OCI-LY7 (cell line): ENCODE measurements around the gene SCO1. TPM values are rescaled to one million over a fixed set of nuclear protein-coding genes. Genes with fewer than 3 reads are reported as not detected.

ENCODE experiments used
- BruUV-seq: library from RNA; stranded (reverse); fragments of 400-500 nt; replicated peaks from 2 replicates; lab custom pipeline; 2021; lab: Mats Ljungman, UMichigan
- CTCF ChIA-PET: fragments of 300-600 bp; sonication (Branson Sonifier 250); formaldehyde crosslinking; loops from one replicate; lab custom pipeline; 2022; ENCODE audit warnings: antibody characterized with exemption; ENCODE audit not compliant: unreplicated experiment; lab: Charles Lee
- POLR2A ChIA-PET: fragments of 300-600 bp; sonication (Branson Sonifier 250); formaldehyde crosslinking; loops from one replicate; lab custom pipeline; 2022; ENCODE audit warnings: antibody characterized with exemption; lab: Charles Lee
- DNase-seq: peaks from one replicate; pipeline ENCODE4 v3.0.0-alpha.2; 2015; ENCODE audit warnings: low spot score
- H2AFZ ChIP-seq: fragments of 200-600 bp; sonication (generic), shearing (Covaris generic); 2 replicates; pipeline ENCODE4 v1.6.1; 2014; ENCODE audit warnings: mild to moderate bottlenecking, antibody characterized with exemption, low read length, moderate library complexity
- H3K27ac ChIP-seq: fragments of 200-600 bp; sonication (generic); 2 replicates; pipeline ENCODE4 v1.5.1; 2014; ENCODE audit warnings: mixed run types, low read depth, mild to moderate bottlenecking, moderate library complexity, low read length, inconsistent platforms; ENCODE audit not compliant: poor library complexity, severe bottlenecking
- H3K36me3 ChIP-seq: fragments of 200-600 bp; sonication (generic); 2 replicates; pipeline ENCODE4 v1.6.1; 2014; ENCODE audit warnings: mild to moderate bottlenecking, antibody characterized with exemption, low read length, moderate library complexity, mixed read lengths; ENCODE audit not compliant: insufficient read depth
- H3K4me1 ChIP-seq: fragments of 200-600 bp; sonication (generic); 2 replicates; pipeline ENCODE4 v1.5.1; 2014; ENCODE audit warnings: mild to moderate bottlenecking, low read length; ENCODE audit not compliant: insufficient read depth, poor library complexity, severe bottlenecking
- H3K4me2 ChIP-seq: fragments of 200-600 bp; sonication (generic); 2 replicates; pipeline ENCODE4 v1.6.1; 2014; ENCODE audit warnings: mild to moderate bottlenecking, low read length
- H3K4me3 ChIP-seq: fragments of 200-600 bp; sonication (generic); 2 replicates; pipeline ENCODE4 v1.5.1; 2014; ENCODE audit warnings: mild to moderate bottlenecking, low read depth, low read length; ENCODE audit not compliant: poor library complexity, severe bottlenecking
- H3K79me2 ChIP-seq: fragments of 200-600 bp; sonication (generic); 2 replicates; pipeline ENCODE4 v1.6.1; 2016; ENCODE audit warnings: low read depth, mild to moderate bottlenecking, low read length, moderate library complexity, mixed read lengths; ENCODE audit not compliant: insufficient read depth
- H3K9me2 ChIP-seq: fragments of 200-600 bp; sonication (generic); 2 replicates; pipeline ENCODE4 v1.6.1; 2016; ENCODE audit warnings: mild to moderate bottlenecking, low read length, mixed read lengths; ENCODE audit not compliant: insufficient read depth
- H3K9me3 ChIP-seq: fragments of 200-600 bp; sonication (generic); 2 replicates; pipeline ENCODE4 v1.6.1; 2014; ENCODE audit warnings: mild to moderate bottlenecking, mixed run types, low read length, mixed read lengths
- H4K20me1 ChIP-seq: fragments of 200-600 bp; sonication (generic); 2 replicates; pipeline ENCODE4 v1.6.1; 2014; ENCODE audit warnings: mild to moderate bottlenecking, antibody characterized with exemption, low read length, moderate library complexity, mixed read lengths; ENCODE audit not compliant: insufficient read depth
- EZH2phosphoT487 ChIP-seq: fragments of 200-600 bp; sonication (generic); IDR thresholded peaks from 2 replicates; pipeline ENCODE4 v1.6.1; 2018; ENCODE audit warnings: low read depth, borderline replicate concordance, mild to moderate bottlenecking, mixed run types, antibody characterized with exemption, low read length, moderate library complexity, mixed read lengths
- intact Hi-C: fragments of 100-400 bp; cut with micrococcal nuclease; formaldehyde crosslinking; loops from one replicate; pipeline ENCODE4 v1.10.0; 2022; ENCODE audit not compliant: unreplicated experiment
- total RNA-seq, 2 experiments: library from RNA; depleted of rRNA in 1 of 2; stranded (reverse); fragments of >200 nt in 1 of 2; shearing (Covaris generic) in 1 of 2; gene quantifications; 2 replicates each; pipeline ENCODE4 v1.2.3, GENCODE V29; 2014 to 2022
- TF ChIP-seq, protein P1 (sequence below): fragments of 200-600 bp; sonication (generic); conservative IDR thresholded peaks from 2 replicates; pipeline ENCODE4 v1.5.1; 2014; ENCODE audit warnings: mild to moderate bottlenecking, antibody characterized with exemption, low read length, moderate library complexity, mixed read lengths

Gene SCO1
- total RNA-seq, 2 experiments from 2014 or later = 32.2 to 44.4 TPM

DNA sequence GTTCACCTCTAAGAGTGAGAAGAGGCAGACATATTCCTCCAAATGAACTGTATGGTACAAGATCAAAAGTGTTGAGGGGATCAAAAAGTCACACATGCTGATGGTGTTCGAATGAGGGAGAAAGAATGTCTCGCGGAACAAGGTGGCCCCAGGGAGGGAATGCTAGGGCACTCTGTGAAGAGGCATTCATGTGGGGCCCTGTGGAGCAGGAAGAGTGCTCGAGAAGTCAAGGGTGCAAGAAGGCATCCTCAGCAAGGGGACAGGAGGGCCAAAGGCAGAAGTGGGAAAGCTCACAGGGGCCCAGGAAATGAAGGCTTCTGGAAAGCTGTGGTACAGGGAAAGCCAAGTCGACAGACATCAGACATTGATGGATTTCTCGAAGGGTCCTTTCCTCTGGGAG lies 34.1 kb downstream of the SCO1 start:
- H3K36me3 ChIP-seq = no peaks in the 10 kb centered on the region
- H3K4me3 ChIP-seq = no peak overlapping the region
- H3K4me2 ChIP-seq = no peak overlapping the region
- intact Hi-C loops = no loop called here
- TF ChIP-seq, protein P1, sequence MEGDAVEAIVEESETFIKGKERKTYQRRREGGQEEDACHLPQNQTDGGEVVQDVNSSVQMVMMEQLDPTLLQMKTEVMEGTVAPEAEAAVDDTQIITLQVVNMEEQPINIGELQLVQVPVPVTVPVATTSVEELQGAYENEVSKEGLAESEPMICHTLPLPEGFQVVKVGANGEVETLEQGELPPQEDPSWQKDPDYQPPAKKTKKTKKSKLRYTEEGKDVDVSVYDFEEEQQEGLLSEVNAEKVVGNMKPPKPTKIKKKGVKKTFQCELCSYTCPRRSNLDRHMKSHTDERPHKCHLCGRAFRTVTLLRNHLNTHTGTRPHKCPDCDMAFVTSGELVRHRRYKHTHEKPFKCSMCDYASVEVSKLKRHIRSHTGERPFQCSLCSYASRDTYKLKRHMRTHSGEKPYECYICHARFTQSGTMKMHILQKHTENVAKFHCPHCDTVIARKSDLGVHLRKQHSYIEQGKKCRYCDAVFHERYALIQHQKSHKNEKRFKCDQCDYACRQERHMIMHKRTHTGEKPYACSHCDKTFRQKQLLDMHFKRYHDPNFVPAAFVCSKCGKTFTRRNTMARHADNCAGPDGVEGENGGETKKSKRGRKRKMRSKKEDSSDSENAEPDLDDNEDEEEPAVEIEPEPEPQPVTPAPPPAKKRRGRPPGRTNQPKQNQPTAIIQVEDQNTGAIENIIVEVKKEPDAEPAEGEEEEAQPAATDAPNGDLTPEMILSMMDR = no peak
- TF ChIP-seq EZH2phosphoT487 = no peak
- ChIA-PET CTCF (no interaction called here), POLR2A (interaction anchor here (0.7 kb wide), 2 partner anchors 54 to 699 kb away, joined by 3 read pairs; no protein-coding TSS in a partner anchor)
- no peaks in the 10 kb centered on the region for H3K9me2 ChIP-seq
- DNase-seq = no peak
- H3K27ac ChIP-seq = no peak overlapping the region
- BruUV-seq = no TSS peak
- H2AFZ ChIP-seq = no peak overlapping the region
- no peaks in the 10 kb centered on the region for H3K4me1 ChIP-seq
- H4K20me1 ChIP-seq = no peaks in the 10 kb centered on the region
- no peaks in the 10 kb centered on the region for H3K9me3 ChIP-seq
- H3K79me2 ChIP-seq = no peaks in the 10 kb centered on the region

DNA sequence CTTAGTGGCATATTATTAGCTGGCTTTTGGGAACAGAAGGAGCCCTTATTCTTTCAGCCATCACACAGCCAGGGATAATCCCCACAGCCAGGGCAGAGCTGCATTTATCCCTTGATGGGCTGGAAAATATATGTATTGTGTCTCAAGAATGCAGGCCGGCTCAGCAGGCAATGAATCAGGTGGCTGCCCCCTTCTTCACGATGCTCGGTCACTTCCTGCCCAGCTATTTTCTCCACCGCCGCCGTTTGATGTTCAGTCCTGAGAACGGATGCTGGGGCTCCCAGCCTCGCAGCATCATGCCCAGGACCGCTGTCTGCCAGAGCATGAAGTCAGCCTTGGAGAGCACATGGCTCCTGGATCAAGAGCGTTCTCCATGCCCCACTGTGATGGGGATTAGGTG lies 35.9 kb downstream of the SCO1 start:
- no peak for DNase-seq
- TF ChIP-seq, protein P1 = no peak
- no peak for TF ChIP-seq EZH2phosphoT487
- intact Hi-C loops = no loop called here
- H3K27ac ChIP-seq = no peak overlapping the region
- no peak overlapping the region for H3K4me3 ChIP-seq
- H3K9me2 ChIP-seq = no peaks in the 10 kb centered on the region
- ChIA-PET POLR2A (interaction anchor here (0.6 kb wide), 2 partner anchors 174 to 335 kb away, joined by 3 to 8 read pairs; no protein-coding TSS in a partner anchor), CTCF (no interaction called here)
- no peaks in the 10 kb centered on the region for H3K9me3 ChIP-seq
- no peak overlapping the region for H3K4me2 ChIP-seq
- no peak overlapping the region for H2AFZ ChIP-seq
- H3K79me2 ChIP-seq = no peaks in the 10 kb centered on the region
- BruUV-seq = no TSS peak
- H3K36me3 ChIP-seq = no peaks in the 10 kb centered on the region
- H4K20me1 ChIP-seq = no peaks in the 10 kb centered on the region
- H3K4me1 ChIP-seq = no peaks in the 10 kb centered on the region

DNA sequence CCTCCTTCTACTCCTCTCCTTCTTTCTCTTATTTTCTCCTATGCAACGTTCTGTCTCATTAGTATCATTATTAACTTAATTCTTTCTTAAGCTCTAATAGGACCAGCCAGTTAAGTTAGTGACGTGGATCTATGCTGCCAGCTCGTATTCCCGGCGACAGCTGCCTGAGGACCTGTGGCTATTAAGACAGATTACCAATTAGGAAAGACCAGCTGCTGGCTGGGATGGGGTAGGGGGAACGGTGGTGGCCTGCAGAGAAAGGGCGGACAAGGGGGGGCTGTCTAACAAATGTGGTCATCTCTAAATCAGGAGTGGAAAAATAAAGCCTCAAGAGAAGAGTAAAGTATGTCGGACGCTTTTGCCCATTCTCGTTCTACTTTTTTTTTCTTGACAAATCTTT lies 39.5 kb downstream of the SCO1 start:
- Histone ChIP-seq H4K20me1 (no peaks in the 10 kb centered on the region), H2AFZ (no peak overlapping the region), H3K27ac (no peak overlapping the region), H3K4me2 (no peak overlapping the region), H3K4me3 (no peak overlapping the region), H3K36me3 (no peaks in the 10 kb centered on the region), H3K9me3 (no peaks in the 10 kb centered on the region), H3K9me2 (no peaks in the 10 kb centered on the region), H3K4me1 (no peaks in the 10 kb centered on the region), H3K79me2 (no peaks in the 10 kb centered on the region)
- no peak for DNase-seq
- intact Hi-C loops = no loop called here
- no TSS peak for BruUV-seq
- CTCF ChIA-PET = no interaction called here
- TF ChIP-seq EZH2phosphoT487 = no peak
- TF ChIP-seq, protein P1 = no peak
- POLR2A ChIA-PET = interaction anchor here (0.5 to 0.6 kb wide), 2 partner anchors 24 to 163 kb away, joined by 3 to 5 read pairs; no protein-coding TSS in a partner anchor
